Astrocyte of the spinal cord (primary cell): Measurements from ENCODE around the gene THEMIS.

Source experiments
- DNase-seq: peaks from one replicate; pipeline ENCODE4 v3.0.0; 2011; ENCODE audit warnings: low read depth, low spot score
- H3K4me3 ChIP-seq: 2 replicates; pipeline ENCODE4 v1.5.1; 2011; ENCODE audit warnings: low read depth, mild to moderate bottlenecking, low read length, moderate library complexity
- CTCF ChIP-seq: IDR thresholded peaks from 2 replicates; pipeline ENCODE4 v1.5.1; 2012; ENCODE audit warnings: low read depth, mild to moderate bottlenecking, low read length, inconsistent platforms
- in situ Hi-C: cut with HindIII; loops from 2 replicates; pipeline ENCODE4 v1.10.0; 2017; ENCODE audit warnings: low sequenced_read_pairs

THEMIS gene

GRCh38 chr6:127902933-127903332 is 2.1 kb upstream of the THEMIS start:
- TF ChIP-seq CTCF: no peak
- no peak for DNase-seq
- no peak overlapping the region for H3K4me3 ChIP-seq
- in situ Hi-C loops: no loop called here

- DNase-seq: no peak
- TF ChIP-seq CTCF: no peak
- in situ Hi-C loops: no loop called here
- H3K4me3 ChIP-seq: no peak overlapping the region
Observed at GRCh38 chr6:127897484-127897883, 3.4 kb downstream of the THEMIS start.

GRCh38 chr6:127894051-127894450 is 6.8 kb downstream of the THEMIS start:
- no peak for TF ChIP-seq CTCF
- DNase-seq: no peak
- in situ Hi-C loops: no loop called here
- no peak overlapping the region for H3K4me3 ChIP-seq

GRCh38 chr6:127893541-127893940 is 7.3 kb downstream of the THEMIS start:
- DNase-seq: no peak
- in situ Hi-C loops: no loop called here
- no peak for TF ChIP-seq CTCF
- no peak overlapping the region for H3K4me3 ChIP-seq

- no peak for TF ChIP-seq CTCF
- H3K4me3 ChIP-seq: no peak overlapping the region
- in situ Hi-C loops: no loop called here
Observed at GRCh38 chr6:127891731-127892326, 9.0 kb downstream of the THEMIS start.

GRCh38 chr6:127886603-127887002 is 14.3 kb downstream of the THEMIS start:
- DNase-seq: no peak
- H3K4me3 ChIP-seq: no peak overlapping the region
- in situ Hi-C loops: no loop called here
- no peak for TF ChIP-seq CTCF

More at GRCh38 chr6:127891731-127892326, 9.0 kb downstream of the THEMIS start:
- no peak for DNase-seq
